Nucleus accumbens (tissue), 56 donors: Measurements from ENCODE around the gene NXT2.
"Not testable (repeated sequence)": the region's sequence is repeated elsewhere in the genome, so short reads cannot be mapped to it uniquely, and the experiment has no call there.

Source experiments
- DNase-seq, 56 donors: peaks; one replicate each; lab custom pipeline; 2025; lab: John Stamatoyannopoulos, UW

The NXT2 gene

GRCh38 chrX:109536439-109537323, at the start of gene NXT2:
Gene NXT2, plus strand, starts transcription at chrX:109536844. Its CDS starts 163 bp downstream, at chrX:109537007.
- peak; percentile 32 to 93 (median 82) for DNase-seq

GRCh38 chrX:109487640-109488039, 49.0 kb upstream of the NXT2 start:
- DNase-seq: no peak

- DNase-seq: no peak
These were observed 47.5 kb upstream of the NXT2 start for GRCh38 chrX:109489174-109489573.

- no peak for DNase-seq
These were observed 38.2 kb upstream of the NXT2 start for GRCh38 chrX:109498434-109498833.

GRCh38 chrX:109501176-109501575, 35.5 kb upstream of the NXT2 start:
- no peak for DNase-seq

- DNase-seq: no peak
These were observed 27.7 kb upstream of the NXT2 start for GRCh38 chrX:109508915-109509314.

GRCh38 chrX:109511113-109511512, 25.5 kb upstream of the NXT2 start:
- no peak for DNase-seq

GRCh38 chrX:109519001-109519400, 17.6 kb upstream of the NXT2 start:
- no peak for DNase-seq

GRCh38 chrX:109533005-109533404, 3.6 kb upstream of the NXT2 start:
- DNase-seq: no peak

GRCh38 chrX:109533631-109534030, 3.0 kb upstream of the NXT2 start:
- DNase-seq: no peak

- DNase-seq: no peak
These were observed 1.7 kb upstream of the NXT2 start for GRCh38 chrX:109534933-109535332.

GRCh38 chrX:109535578-109535977, 1.1 kb upstream of the NXT2 start:
- DNase-seq: no peak

GRCh38 chrX:109537324-109537665, 651 bp downstream of the NXT2 start:
- DNase-seq: peak in 5 of 56 donors; percentile 11 to 51 (median 36)

- not testable (repeated sequence) for DNase-seq
These were observed 2.4 kb downstream of the NXT2 start for GRCh38 chrX:109539007-109539406.

GRCh38 chrX:109553862-109554261, 17.2 kb downstream of the NXT2 start:
- DNase-seq: no peak

GRCh38 chrX:109576083-109576482, 39.4 kb downstream of the NXT2 start:
- not testable (repeated sequence) for DNase-seq

- DNase-seq: no peak
These were observed 40.4 kb downstream of the NXT2 start for GRCh38 chrX:109577055-109577454.

GRCh38 chrX:109578916-109579315, 42.3 kb downstream of the NXT2 start:
- no peak for DNase-seq

GRCh38 chrX:109585488-109585887, 48.8 kb downstream of the NXT2 start:
- no peak for DNase-seq

GRCh38 chrX:109590176-109590575, 53.5 kb downstream of the NXT2 start:
- DNase-seq: no peak
